DND-41 (cell line): Measurements from ENCODE around the gene ZFAND2B.

Experiments used
- ATAC-seq: fragments of 200-7000 bp; cut with Tn5 transposase; 3 replicates; pipeline ENCODE4 v1.9.1; 2021; ENCODE audit warnings: low read depth; ENCODE audit not compliant: insufficient read depth
- DNase-seq: peaks from one replicate; pipeline ENCODE4 v3.0.0-alpha.2; 2020
- H2AFZ ChIP-seq: 2 replicates; pipeline ENCODE4 v1.6.0; 2012; ENCODE audit warnings: low read depth, low read length
- H3K27ac ChIP-seq: 2 replicates; pipeline ENCODE4 v1.5.1; 2012; ENCODE audit warnings: low read length, inconsistent platforms
- H3K27me3 ChIP-seq: fragments of 200-600 bp; sonication (generic); 2 replicates; pipeline ENCODE4 v1.6.0; 2012; ENCODE audit warnings: low read length, mild to moderate bottlenecking, inconsistent platforms; ENCODE audit not compliant: insufficient read depth, poor library complexity
- H3K36me3 ChIP-seq: 2 replicates; pipeline ENCODE4 v1.5.1; 2012; ENCODE audit warnings: low read length, inconsistent platforms; ENCODE audit not compliant: insufficient read depth
- H3K4me1 ChIP-seq: 2 replicates; pipeline ENCODE4 v1.5.1; 2012; ENCODE audit warnings: mild to moderate bottlenecking, low read length; ENCODE audit not compliant: insufficient read depth
- H3K4me2 ChIP-seq: 2 replicates; pipeline ENCODE4 v1.6.0; 2012; ENCODE audit warnings: mild to moderate bottlenecking, moderate library complexity, low read length, inconsistent platforms; ENCODE audit not compliant: insufficient read depth
- H3K4me3 ChIP-seq, 2 experiments: fragments of 200-600 bp in 1 of 2; shearing (Covaris generic) in 1 of 2; 2 replicates each; pipeline ENCODE4 v1.5.1; 2012 to 2016; ENCODE audit warnings: inconsistent platforms in 2 of 2, low read length in 2 of 2, mild to moderate bottlenecking in 2 of 2, low read depth in 1 of 2, moderate library complexity in 1 of 2
- H3K79me2 ChIP-seq: 2 replicates; pipeline ENCODE4 v1.6.0; 2012; ENCODE audit warnings: low read length, inconsistent platforms; ENCODE audit not compliant: insufficient read depth
- H3K9ac ChIP-seq: 2 replicates; pipeline ENCODE4 v1.6.0; 2012; ENCODE audit warnings: low read depth, mild to moderate bottlenecking, inconsistent platforms, low read length, moderate library complexity
- H3K9me3 ChIP-seq: 2 replicates; pipeline ENCODE4 v1.5.1; 2012; ENCODE audit warnings: low read length, moderate library complexity, mild to moderate bottlenecking, inconsistent platforms; ENCODE audit not compliant: insufficient read depth, severe bottlenecking
- H4K20me1 ChIP-seq: 2 replicates; pipeline ENCODE4 v1.6.0; 2012; ENCODE audit warnings: low read length; ENCODE audit not compliant: insufficient read depth
- CTCF ChIP-seq: IDR thresholded peaks from 2 replicates; pipeline ENCODE4 v1.5.1; 2012; ENCODE audit warnings: borderline replicate concordance, low read length, moderate library complexity, mild to moderate bottlenecking; ENCODE audit not compliant: poor library complexity, severe bottlenecking; ENCODE audit errors: extremely low read depth
- EZH2 ChIP-seq: IDR thresholded peaks from 3 replicates; pipeline ENCODE4 v1.6.1; 2012; ENCODE audit warnings: borderline replicate concordance, low read depth, mild to moderate bottlenecking, moderate library complexity, low read length, inconsistent platforms; ENCODE audit not compliant: severe bottlenecking

The ZFAND2B gene

GRCh38 chr2:219230059-219230540 is 23.5 kb downstream of the ZFAND2B start:
- peaks cover 51% of the 10 kb centered on the region for H3K79me2 ChIP-seq

DNA sequence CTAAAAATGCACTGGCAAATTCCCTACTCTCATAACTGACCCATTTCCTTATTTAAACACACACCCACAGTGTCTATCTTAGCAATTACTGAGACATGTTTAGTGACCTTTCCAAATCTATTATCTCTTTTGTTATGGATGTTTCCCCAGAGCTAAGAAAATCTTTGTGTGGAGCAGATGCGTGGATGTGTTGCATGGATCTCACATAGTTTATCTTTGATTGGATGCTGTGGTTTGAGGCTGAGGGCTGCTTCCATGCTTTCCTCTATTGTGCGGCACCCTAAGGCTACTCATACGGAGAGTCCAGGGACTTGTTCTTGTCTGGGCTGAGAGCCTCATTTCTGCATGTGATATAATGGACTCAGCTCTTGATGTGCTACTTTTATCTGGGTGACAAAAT is 27.7 kb downstream of the ZFAND2B start:
- TF ChIP-seq EZH2 (no peak), CTCF (no peak)
- Histone ChIP-seq H3K27ac (no peak overlapping the region), H2AFZ (no peak overlapping the region), H3K4me1 (peaks cover 20% of the 10 kb centered on the region), H3K4me2 (no peak overlapping the region), H3K79me2 (peaks cover 25% of the 10 kb centered on the region), H3K9me3 (no peaks in the 10 kb centered on the region), H3K27me3 (no peaks in the 10 kb centered on the region), H3K4me3 (no peak overlapping the region), H4K20me1 (no peaks in the 10 kb centered on the region), H3K36me3 (peaks cover 62% of the 10 kb centered on the region), H3K9ac (no peak overlapping the region)
- no peak for ATAC-seq
- DNase-seq, result no peak

More at GRCh38 chr2:219230059-219230540, 23.5 kb downstream of the ZFAND2B start:
- Histone ChIP-seq H3K4me2 (peak overlapping the region; percentile 79), H3K27me3 (no peaks in the 10 kb centered on the region), H3K27ac (peak overlapping the region; percentile 71), H2AFZ (peak overlapping the region; percentile 50), H3K9ac (peak overlapping the region; percentile 73), H4K20me1 (0 out of 2 replicates have a peak, but pooled peaks cover 5% of the 10 kb centered on the region), H3K4me1 (peaks cover 39% of the 10 kb centered on the region), H3K4me3 (peak overlapping the region; percentile 43 to 74), H3K36me3 (peaks cover 62% of the 10 kb centered on the region), H3K9me3 (no peaks in the 10 kb centered on the region)
- ATAC-seq (peak; percentile 26), DNase-seq (peak; percentile 45)
- TF ChIP-seq CTCF (no peak), EZH2 (no peak)

DNA sequence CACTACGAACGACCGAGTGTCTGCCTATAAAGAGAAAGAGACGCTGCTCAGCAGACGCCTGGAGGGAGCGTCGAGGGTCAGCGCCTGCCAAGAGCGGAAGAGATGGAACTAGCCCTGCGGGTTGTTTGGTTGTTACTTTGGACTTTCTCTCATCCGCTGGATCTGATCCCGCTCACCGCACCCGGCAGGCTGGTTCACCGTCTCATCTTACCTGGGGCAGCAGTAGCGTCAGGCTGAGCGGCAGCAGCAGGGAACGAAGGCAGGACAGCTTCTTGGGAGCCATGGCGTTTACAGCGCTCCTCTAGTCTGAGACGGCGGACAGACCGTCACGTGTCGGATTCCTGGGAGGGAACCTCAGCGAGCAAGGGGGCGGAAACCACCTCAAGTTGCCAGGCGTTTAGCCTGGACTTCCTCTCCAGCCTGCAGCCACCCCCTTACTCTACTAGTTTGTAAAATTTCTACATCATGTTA is 36.7 kb downstream of the ZFAND2B start:
- Histone ChIP-seq H3K36me3 (peaks cover 4% of the 10 kb centered on the region), H3K27me3 (no peaks in the 10 kb centered on the region), H4K20me1 (peaks cover 15% of the 10 kb centered on the region), H3K4me2 (no peak overlapping the region), H3K4me3 (no peak overlapping the region), H3K27ac (no peak overlapping the region), H3K9me3 (no peaks in the 10 kb centered on the region), H3K4me1 (peaks cover 38% of the 10 kb centered on the region), H3K9ac (no peak overlapping the region), H3K79me2 (peaks cover 14% of the 10 kb centered on the region), H2AFZ (no peak overlapping the region)
- DNase-seq, result no peak
- no peak for ATAC-seq
- TF ChIP-seq EZH2 (no peak), CTCF (no peak)

DNA sequence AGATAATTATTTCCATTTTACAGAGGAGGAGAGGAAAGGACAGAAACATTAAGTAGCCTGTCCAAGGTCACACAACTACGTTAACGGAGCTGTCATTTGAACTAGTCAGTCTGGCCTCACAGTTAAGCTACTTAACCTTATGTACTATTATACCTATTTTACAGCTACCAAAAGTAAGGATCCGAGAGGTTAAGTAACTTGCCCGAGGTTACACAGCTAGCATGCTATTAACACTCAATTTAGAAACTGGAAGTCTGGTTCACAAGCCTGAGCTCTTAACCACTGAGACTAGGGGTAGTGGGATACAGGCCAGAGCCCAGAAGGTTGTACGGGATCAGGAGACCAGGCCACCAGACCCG is 38.2 kb downstream of the ZFAND2B start:
- peaks cover 14% of the 10 kb centered on the region for H3K79me2 ChIP-seq
- peak overlapping the region; percentile 84 for H3K4me2 ChIP-seq
- peak overlapping the region; percentile 87 for H3K4me3 ChIP-seq
- ATAC-seq (no peak), DNase-seq (no peak)
- H4K20me1 ChIP-seq, result peaks cover 28% of the 10 kb centered on the region
- peak overlapping the region; percentile 90 for H3K9ac ChIP-seq
- no peak for TF ChIP-seq CTCF
- no peak for TF ChIP-seq EZH2
- no peaks in the 10 kb centered on the region for H3K9me3 ChIP-seq
- H3K36me3 ChIP-seq, result peaks cover 6% of the 10 kb centered on the region
- H3K27me3 ChIP-seq, result no peaks in the 10 kb centered on the region
- peak overlapping the region; percentile 93 for H3K27ac ChIP-seq
- H3K4me1 ChIP-seq, result peaks cover 51% of the 10 kb centered on the region
- peak overlapping the region; percentile 94 for H2AFZ ChIP-seq
